Sigmoid colon (tissue), 4 donors: ENCODE measurements around the gene DDX1.

Source experiments
- EP300 ChIP-seq, 4 donors: sonication (generic); formaldehyde crosslinking; IDR thresholded peaks; one replicate each; pipeline ENCODE4 v1.6.1; 2017; ENCODE audit warnings: antibody characterized with exemption in 4 of 4
- TF ChIP-seq, protein P1 (sequence below), 4 experiments: fragments of 450-650 bp in 3 of 4; fragments of 200-600 bp in 1 of 4; IDR thresholded peaks; one replicate each; pipeline ENCODE4 v1.5.1; 2016 to 2019; ENCODE audit warnings: antibody characterized with exemption in 4 of 4, mild to moderate bottlenecking in 3 of 4, moderate library complexity in 2 of 4

DNA sequence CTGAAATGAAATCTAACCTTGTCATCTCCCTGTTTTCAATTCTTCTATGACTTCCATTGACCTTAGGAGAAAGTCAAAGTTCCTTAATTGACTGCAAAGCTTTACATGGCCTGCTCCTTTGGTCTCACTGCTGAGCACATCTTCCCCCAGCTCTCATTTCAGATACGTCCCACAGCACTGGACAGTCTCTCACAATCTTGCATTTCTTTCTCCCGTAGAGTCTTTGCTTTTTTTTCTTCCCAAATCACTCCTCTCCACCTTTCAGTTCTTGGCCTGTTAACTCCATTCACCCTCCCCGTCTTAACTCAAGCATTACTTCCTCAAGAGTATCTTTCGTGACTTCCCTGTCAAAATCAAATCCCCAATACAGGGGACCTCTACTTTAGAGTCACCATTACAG is 67.2 kb downstream of the DDX1 start:
- TF ChIP-seq EP300 (IDR thresholded peaks at IDR 0.05) = no peak
- TF ChIP-seq, protein P1, sequence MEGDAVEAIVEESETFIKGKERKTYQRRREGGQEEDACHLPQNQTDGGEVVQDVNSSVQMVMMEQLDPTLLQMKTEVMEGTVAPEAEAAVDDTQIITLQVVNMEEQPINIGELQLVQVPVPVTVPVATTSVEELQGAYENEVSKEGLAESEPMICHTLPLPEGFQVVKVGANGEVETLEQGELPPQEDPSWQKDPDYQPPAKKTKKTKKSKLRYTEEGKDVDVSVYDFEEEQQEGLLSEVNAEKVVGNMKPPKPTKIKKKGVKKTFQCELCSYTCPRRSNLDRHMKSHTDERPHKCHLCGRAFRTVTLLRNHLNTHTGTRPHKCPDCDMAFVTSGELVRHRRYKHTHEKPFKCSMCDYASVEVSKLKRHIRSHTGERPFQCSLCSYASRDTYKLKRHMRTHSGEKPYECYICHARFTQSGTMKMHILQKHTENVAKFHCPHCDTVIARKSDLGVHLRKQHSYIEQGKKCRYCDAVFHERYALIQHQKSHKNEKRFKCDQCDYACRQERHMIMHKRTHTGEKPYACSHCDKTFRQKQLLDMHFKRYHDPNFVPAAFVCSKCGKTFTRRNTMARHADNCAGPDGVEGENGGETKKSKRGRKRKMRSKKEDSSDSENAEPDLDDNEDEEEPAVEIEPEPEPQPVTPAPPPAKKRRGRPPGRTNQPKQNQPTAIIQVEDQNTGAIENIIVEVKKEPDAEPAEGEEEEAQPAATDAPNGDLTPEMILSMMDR (IDR thresholded peaks at IDR 0.05) = no peak
